Gastrocnemius medialis (tissue), 4 donors: ENCODE data around the gene KIAA1549. TPM values are rescaled to one million over a fixed set of nuclear protein-coding genes. Genes with fewer than 3 reads are reported as not detected.

Source experiments
- ATAC-seq, 2 donors: fragments of 150-250 bp; one replicate each; pipeline ENCODE4 v1.9.1; 2016
- DNase-seq, 2 donors: peaks; one replicate each; pipeline ENCODE4 v3.0.0-alpha.2; 2019
- H3K27ac ChIP-seq, 4 donors: fragments of 200-600 bp; sonication (generic); 1 replicate in 1 of 4; 2 replicates in 3 of 4; pipeline ENCODE4 v1.5.1; 2016 to 2018; ENCODE audit warnings: mild to moderate bottlenecking in 2 of 4, moderate library complexity in 1 of 4
- H3K27me3 ChIP-seq, 3 donors: fragments of 200-600 bp; sonication (generic) in 2 of 3; 1 replicate in 1 of 3; 2 replicates in 2 of 3; pipeline versions ENCODE4 v1.5.1 to v1.6.0; 2016 to 2019; ENCODE audit warnings: mild to moderate bottlenecking in 1 of 3, moderate library complexity in 1 of 3
- H3K36me3 ChIP-seq, 2 donors: fragments of 200-600 bp; sonication (generic) in 1 of 2; one replicate each; pipeline ENCODE4 v1.5.1; 2017 to 2018
- H3K4me1 ChIP-seq, 2 donors: fragments of 200-600 bp; sonication (generic) in 1 of 2; one replicate each; pipeline ENCODE4 v1.5.1; 2016 to 2017; ENCODE audit warnings: mild to moderate bottlenecking in 2 of 2
- H3K4me3 ChIP-seq, 4 donors: fragments of 200-600 bp; sonication (generic) in 3 of 4; 1 replicate in 1 of 4; 2 replicates in 3 of 4; pipeline ENCODE4 v1.5.1; 2016 to 2019; ENCODE audit warnings: mild to moderate bottlenecking in 2 of 4
- H3K9me3 ChIP-seq, 3 donors: fragments of 200-600 bp; sonication (generic) in 2 of 3; 1 replicate in 1 of 3; 2 replicates in 2 of 3; pipeline ENCODE4 v1.5.1; 2016 to 2019
- POLR2A ChIP-seq, 2 donors: fragments of 450-650 bp; IDR thresholded peaks; one replicate each; pipeline ENCODE4 v1.6.1; 2017; ENCODE audit warnings: antibody characterized with exemption in 2 of 2, mild to moderate bottlenecking in 2 of 2, moderate library complexity in 2 of 2
- in situ Hi-C, 4 donors: fragments of 200-750 bp; cut with MboI; loops; one replicate each; pipeline versions ENCODE4 v1.15.0 to v1.8.0; 2017; ENCODE audit warnings: low sequenced_read_pairs in 4 of 4
- intact Hi-C: fragments of 100-400 bp; cut with DNase I; formaldehyde crosslinking; loops from one replicate; pipeline ENCODE4 v1.15.1; 2023; ENCODE audit warnings: low total_unique reads
- total RNA-seq, 4 donors: library from RNA; depleted of rRNA; stranded (reverse); fragments of >200 nt; gene quantifications; one replicate each; pipeline versions ENCODE4 v1.1.0 to v1.2.3, GENCODE V29; 2016
- TF ChIP-seq, protein P1 (sequence below), 5 experiments: fragments of 450-650 bp in 3 of 5; fragments of 200-600 bp in 2 of 5; sonication (generic) in 2 of 5; IDR thresholded peaks in 4 of 5; conservative IDR thresholded peaks in 1 of 5; 1 replicate in 4 of 5; 2 replicates in 1 of 5; pipeline ENCODE4 v1.5.1; 2016 to 2019; ENCODE audit warnings: antibody characterized with exemption in 5 of 5, mild to moderate bottlenecking in 3 of 5, moderate library complexity in 3 of 5

Gene KIAA1549
- total RNA-seq, 4 donors from 2014 or later = 0.55 to 0.87 (median 0.75) TPM

DNA sequence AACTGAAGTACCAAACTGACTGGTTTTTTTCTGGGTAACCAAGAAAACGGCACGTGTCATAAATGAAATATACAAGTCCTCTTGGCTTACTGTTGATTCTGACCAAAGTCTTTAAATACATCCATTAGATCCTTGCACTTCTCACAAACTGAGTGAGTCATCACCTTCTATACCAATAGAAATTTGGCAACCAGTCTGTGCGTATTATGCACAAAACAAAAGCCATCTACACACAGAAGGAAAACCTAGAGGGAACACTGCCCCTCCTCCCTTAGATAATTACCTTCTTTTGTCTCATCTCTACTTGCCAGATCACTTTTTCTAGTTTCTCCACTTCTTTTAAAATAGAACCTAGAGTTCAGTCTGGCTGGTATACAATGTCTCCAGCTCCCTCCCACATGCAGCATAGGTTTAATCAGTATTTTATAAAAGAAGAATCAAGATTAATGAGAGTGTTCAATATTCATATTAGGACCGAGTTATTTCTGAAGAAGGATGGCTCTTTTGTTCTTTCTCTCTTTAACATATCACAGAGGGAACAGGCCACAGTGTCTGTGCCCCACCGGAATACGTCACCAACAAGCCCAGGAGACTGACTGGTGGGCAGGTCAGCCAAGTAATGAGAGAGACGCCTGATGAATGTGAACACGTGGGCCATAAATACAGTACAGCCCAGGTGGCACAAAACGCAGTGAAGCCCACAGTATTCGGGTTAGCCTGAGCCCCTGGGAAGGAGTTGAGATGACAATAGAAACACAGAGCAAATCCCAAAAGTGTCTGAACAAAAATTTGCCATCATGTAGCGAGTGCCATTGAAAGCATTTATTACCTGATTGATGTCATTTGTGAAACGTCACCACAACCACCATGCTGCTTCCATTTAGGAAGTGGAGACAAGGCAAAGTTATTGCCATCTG, 91.3 kb downstream of the KIAA1549 start:
- Histone ChIP-seq H3K9me3 (no peaks in the 10 kb centered on the region), H3K27me3 (no peaks in the 10 kb centered on the region), H3K4me3 (no peak overlapping the region), H3K4me1 (no peaks in the 10 kb centered on the region), H3K36me3 (no peaks in the 10 kb centered on the region), H3K27ac (no peak overlapping the region)
- DNase-seq = no peak
- ATAC-seq = no peak
- in situ Hi-C loops = loop anchor here in 2 of 4 donors (5.0 to 10.0 kb wide), 3 partner anchors 95 to 187 kb away; partner anchors contain the start of gene KIAA1549 (in 1 of the 2)
- intact Hi-C loops = loop anchor here (10.0 kb wide), 1 partner anchor 185 kb away; no protein-coding TSS in a partner anchor
- TF ChIP-seq, protein P1, sequence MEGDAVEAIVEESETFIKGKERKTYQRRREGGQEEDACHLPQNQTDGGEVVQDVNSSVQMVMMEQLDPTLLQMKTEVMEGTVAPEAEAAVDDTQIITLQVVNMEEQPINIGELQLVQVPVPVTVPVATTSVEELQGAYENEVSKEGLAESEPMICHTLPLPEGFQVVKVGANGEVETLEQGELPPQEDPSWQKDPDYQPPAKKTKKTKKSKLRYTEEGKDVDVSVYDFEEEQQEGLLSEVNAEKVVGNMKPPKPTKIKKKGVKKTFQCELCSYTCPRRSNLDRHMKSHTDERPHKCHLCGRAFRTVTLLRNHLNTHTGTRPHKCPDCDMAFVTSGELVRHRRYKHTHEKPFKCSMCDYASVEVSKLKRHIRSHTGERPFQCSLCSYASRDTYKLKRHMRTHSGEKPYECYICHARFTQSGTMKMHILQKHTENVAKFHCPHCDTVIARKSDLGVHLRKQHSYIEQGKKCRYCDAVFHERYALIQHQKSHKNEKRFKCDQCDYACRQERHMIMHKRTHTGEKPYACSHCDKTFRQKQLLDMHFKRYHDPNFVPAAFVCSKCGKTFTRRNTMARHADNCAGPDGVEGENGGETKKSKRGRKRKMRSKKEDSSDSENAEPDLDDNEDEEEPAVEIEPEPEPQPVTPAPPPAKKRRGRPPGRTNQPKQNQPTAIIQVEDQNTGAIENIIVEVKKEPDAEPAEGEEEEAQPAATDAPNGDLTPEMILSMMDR (IDR thresholded peaks at IDR 0.05 in 4 of 5, conservative IDR thresholded peaks at IDR 0.05 in 1 of 5) = no peak
- TF ChIP-seq POLR2A (IDR thresholded peaks at IDR 0.05) = no peak

- in situ Hi-C loops = loop anchor here in 2 of 4 donors (5.0 to 10.0 kb wide), 3 partner anchors 97 to 189 kb away; partner anchors contain the start of gene KIAA1549 (in 1 of the 2)
- H3K27ac ChIP-seq = no peak overlapping the region
Measured at GRCh38 chr7:138887872-138888656, 93.1 kb downstream of the KIAA1549 start.

DNA sequence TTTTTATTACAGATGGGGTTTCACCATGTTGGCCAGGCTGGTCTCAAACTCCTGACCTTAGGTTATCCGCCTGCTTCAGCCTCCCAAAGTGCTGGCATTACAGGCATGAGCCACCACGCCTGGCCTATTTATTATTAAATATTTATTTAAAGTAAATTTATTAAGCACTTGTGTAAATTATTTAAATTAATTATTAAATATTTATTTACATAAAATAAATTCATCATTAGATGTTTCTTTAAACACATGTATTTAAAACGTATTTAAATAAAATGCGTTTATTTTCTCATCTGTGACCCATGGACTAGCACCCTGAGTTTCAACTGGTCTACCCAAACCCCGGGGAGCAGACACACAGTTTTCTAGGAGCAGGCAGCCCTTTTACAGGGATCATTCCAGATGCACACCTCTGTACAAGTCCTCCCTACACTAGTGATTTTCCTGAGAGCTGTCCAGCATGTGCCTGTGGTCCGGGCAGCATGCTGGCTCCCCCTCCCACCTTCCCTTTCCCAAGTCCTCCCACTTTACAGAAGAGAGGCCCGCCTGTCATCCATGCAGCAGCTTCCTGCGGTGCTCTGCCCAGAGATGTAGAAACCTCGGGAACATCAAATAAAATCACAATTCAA, 94.0 kb downstream of the KIAA1549 start:
- no peak for TF ChIP-seq POLR2A (IDR thresholded peaks at IDR 0.05)
- TF ChIP-seq, protein P1 (IDR thresholded peaks at IDR 0.05 in 4 of 5, conservative IDR thresholded peaks at IDR 0.05 in 1 of 5) = no peak
- intact Hi-C loops = loop anchor here (2.0 to 10.0 kb wide), 2 partner anchors 94 to 188 kb away; partner anchors contain the start of gene KIAA1549
- Histone ChIP-seq H3K9me3 (no peaks in the 10 kb centered on the region), H3K27me3 (no peaks in the 10 kb centered on the region), H3K4me3 (no peak overlapping the region), H3K4me1 (no peaks in the 10 kb centered on the region), H3K36me3 (no peaks in the 10 kb centered on the region), H3K27ac (no peak overlapping the region)
- DNase-seq (no peak), ATAC-seq (no peak)
- in situ Hi-C loops = loop anchor here in 2 of 4 donors (5.0 to 10.0 kb wide), 3 partner anchors 98 to 190 kb away; partner anchors contain the start of gene KIAA1549 (in 1 of the 2)

More at GRCh38 chr7:138887872-138888656, 93.1 kb downstream of the KIAA1549 start:
- intact Hi-C loops = loop anchor here (2.0 to 10.0 kb wide), 2 partner anchors 93 to 187 kb away; partner anchors contain the start of gene KIAA1549
- no peak for ATAC-seq
- no peaks in the 10 kb centered on the region for H3K27me3 ChIP-seq
- no peaks in the 10 kb centered on the region for H3K4me1 ChIP-seq
- no peaks in the 10 kb centered on the region for H3K9me3 ChIP-seq
- H3K4me3 ChIP-seq = no peak overlapping the region
- DNase-seq = no peak
- H3K36me3 ChIP-seq = no peaks in the 10 kb centered on the region
- TF ChIP-seq, protein P1 (IDR thresholded peaks at IDR 0.05 in 4 of 5, conservative IDR thresholded peaks at IDR 0.05 in 1 of 5) = no peak
- TF ChIP-seq POLR2A (IDR thresholded peaks at IDR 0.05) = no peak

DNA sequence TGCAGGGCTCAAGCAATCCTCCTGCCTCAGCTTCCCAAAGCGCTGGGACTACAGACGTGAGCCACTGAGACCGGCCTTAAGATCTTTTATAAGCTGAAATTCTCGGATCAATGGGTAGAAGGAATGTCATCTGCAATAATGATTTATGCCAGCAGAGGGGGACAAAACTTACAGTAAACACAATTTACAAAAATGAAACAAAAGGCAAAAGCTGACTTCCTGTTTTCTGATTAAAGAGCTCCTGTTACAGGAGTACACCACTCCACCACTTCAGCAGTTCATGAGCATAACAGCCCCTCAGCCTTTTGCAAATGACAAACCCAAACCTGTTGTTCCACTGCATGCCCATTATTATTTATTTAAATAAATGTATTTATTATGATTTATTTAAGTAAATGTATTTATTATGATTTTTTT, 94.7 kb downstream of the KIAA1549 start:
- intact Hi-C loops = loop anchor here (2.0 to 10.0 kb wide), 2 partner anchors 94 to 188 kb away; partner anchors contain the start of gene KIAA1549
- H3K9me3 ChIP-seq = no peaks in the 10 kb centered on the region
- no peaks in the 10 kb centered on the region for H3K4me1 ChIP-seq
- H3K4me3 ChIP-seq = no peak overlapping the region
- H3K36me3 ChIP-seq = no peaks in the 10 kb centered on the region
- TF ChIP-seq POLR2A (IDR thresholded peaks at IDR 0.05) = no peak
- TF ChIP-seq, protein P1 (IDR thresholded peaks at IDR 0.05 in 4 of 5, conservative IDR thresholded peaks at IDR 0.05 in 1 of 5) = peak in 4 of 5 experiments; percentile 19 to 57 (median 44)
- H3K27me3 ChIP-seq = no peaks in the 10 kb centered on the region
- in situ Hi-C loops = loop anchor here in 2 of 4 donors (5.0 to 10.0 kb wide), 3 partner anchors 98 to 191 kb away; partner anchors contain the start of gene KIAA1549 (in 1 of the 2)
- ATAC-seq (no peak), DNase-seq (no peak)
- no peak overlapping the region for H3K27ac ChIP-seq
